HG03457 (cell line): ENCODE measurements around the gene FAM184B.

ENCODE experiments used
- ATAC-seq: cut with Tn5 transposase; IDR thresholded peaks from one replicate; pipeline ENCODE4 v1.9.1; 2021; ENCODE audit warnings: moderate number of reproducible peaks; ENCODE audit not compliant: unreplicated experiment

The FAM184B gene

DNA sequence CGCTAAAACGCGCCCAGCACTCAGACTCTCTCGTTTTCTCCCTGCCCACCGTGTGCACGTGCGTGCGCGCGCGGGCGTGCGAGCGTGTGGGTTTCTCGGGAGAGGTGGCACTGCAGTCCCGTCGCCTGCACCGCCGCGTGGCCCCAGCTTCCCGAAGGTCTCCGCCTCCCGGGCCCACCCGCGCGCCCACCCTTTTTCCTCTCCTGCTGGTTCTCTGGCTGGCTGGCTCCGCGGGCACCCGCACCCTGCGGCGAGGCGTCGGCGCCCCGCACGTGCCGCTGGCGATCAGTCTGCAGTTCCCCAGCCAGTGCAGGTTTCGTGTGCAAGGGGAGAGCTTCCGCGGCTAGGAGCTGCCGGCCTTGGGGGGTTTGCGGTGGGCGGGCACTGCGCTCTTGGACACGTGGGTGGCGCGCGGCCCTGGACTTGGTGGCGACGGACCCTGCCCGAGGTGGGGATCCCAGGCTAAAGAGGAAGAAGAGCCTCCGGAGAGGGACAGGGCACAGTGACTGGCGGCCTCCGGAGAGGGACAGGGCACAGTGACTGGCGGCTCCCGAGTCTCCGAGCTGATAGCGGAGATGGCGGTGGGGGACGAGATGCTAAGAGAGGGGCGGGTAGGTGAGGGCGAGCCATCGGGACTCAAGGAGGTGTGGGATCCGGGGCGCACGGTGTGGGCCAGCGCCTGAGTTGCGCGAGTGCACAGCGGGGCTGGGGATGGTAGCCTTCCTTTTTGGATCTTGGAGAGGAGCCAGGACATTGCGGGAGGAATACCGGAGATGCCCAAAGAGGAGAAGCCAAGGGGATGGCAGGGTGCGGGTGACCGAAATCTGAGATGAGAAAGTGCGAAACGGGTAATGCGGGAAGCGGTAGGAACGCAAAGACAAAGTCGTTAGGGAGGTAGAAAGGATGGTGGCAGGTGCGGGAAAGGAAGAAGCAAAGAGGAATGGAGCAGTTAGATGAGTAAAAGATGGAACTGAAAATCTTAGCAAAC lies at the start of gene FAM184B:
FAM184B (minus strand) TSS at position 322 of the 988 bp plus-strand sequence. CDS start 322 bp downstream, outside the sequence.
- ATAC-seq, result no peak

DNA sequence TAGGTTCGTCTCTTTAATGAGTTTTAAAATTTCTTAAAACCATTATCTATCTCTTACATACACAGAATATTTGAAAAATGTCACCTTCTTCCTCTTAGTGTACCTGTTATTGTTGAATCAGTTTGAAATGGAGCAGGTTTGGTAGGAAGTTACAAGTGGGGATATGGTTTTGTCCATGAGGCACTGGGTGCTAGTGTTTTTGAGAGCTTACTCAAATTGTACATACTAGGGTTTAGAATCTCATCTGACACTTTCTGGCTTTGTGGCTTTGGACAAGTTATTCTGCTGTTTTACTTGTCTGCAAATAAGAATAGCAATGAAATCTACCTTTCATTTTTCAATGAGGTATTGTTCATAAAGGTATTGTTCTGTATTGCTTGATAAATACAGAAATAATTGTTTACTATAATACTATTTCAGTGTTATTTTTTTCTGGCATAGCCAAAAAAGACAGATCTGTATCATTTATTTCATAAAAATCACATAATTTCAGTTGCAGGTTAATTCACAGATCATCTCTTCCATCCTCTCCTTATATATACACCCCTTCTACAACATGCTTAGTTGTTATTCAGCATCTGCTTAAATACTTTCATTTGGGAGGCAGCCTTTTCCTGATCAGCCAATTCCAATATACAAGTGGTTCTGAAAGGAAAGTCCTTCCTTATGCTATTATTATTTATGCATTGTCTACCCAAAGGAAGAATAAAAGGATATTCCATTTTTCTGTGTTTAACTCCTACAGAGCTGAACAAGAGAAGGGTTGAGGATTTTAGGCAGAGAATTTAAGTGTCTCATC lies 42.6 kb upstream of the FAM184B start:
- ATAC-seq, result no peak

DNA sequence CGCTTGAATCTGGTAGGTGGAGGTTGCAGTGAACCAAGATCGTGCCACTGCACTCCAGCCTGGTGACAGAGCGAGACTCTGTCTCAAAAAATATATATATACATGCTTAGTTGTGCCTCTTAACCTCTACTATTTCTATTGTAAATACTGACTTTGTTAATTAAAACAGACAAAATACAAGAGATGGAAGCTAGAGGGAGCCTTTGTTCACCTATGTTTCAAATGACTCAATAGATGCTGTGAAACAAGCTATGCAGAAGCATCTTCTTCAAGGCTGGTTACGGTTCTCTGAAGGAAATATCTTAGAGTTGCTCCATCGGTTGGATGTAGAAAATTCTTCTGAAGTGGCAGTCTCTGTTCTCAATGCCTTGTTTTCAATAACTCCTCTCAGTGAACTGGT lies 35.6 kb upstream of the FAM184B start:
- peak; percentile 57 for ATAC-seq

DNA sequence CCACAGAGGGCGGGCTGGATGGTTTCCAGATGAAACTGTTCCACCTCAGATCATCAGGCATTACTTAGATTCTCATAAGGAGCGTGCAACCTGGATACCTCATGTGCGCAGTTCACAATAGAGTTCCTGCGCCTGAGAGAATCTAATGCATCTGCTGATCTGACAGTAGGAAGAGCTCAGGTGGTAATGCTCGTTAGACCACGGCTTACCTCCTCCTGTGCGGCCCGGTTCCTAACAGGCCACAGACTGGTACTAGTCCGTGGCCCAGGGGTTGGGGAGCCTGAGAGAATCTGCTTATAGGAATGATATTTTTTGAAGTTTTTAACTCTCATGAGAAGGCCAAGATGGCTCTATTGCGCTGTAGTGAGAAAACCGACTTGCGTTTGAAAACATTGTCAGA lies 34.7 kb upstream of the FAM184B start:
- no peak for ATAC-seq

DNA sequence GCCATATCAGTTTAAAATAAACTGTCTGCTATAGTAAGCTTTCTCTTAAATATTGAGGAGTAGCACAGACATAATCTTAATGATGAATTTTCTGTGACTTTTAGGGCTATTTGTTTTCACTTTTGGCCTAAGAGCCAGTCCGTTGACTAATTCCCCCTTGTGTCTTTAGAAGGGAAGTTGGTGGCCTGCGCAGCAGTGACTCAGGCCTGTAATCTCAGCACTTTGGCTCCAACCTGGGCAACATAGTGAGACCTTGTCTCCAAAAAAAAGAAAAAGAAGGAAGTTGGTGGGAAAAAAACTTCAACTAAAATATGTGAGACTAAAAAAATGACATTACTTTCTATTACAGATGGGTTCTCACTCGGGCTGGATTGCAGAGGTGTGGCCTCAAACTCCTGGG lies 32.7 kb upstream of the FAM184B start:
- no peak for ATAC-seq

DNA sequence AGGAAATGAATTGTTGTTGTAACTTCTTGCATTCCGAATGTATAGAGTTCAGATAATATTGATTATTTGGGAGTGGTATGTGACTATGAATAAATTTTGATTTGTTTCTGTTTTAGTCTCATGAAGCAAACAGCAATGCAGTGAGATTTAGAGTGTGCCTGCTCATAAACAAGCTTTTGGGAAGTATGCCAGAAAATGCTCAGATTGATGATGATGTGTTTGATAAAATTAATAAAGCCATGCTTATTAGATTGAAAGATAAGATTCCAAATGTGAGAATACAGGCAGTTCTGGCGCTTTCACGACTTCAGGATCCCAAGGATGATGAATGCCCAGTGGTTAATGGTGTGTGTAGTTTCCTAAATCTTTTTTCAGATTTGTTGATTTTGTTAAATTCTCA lies 31.4 kb upstream of the FAM184B start:
- no peak for ATAC-seq

DNA sequence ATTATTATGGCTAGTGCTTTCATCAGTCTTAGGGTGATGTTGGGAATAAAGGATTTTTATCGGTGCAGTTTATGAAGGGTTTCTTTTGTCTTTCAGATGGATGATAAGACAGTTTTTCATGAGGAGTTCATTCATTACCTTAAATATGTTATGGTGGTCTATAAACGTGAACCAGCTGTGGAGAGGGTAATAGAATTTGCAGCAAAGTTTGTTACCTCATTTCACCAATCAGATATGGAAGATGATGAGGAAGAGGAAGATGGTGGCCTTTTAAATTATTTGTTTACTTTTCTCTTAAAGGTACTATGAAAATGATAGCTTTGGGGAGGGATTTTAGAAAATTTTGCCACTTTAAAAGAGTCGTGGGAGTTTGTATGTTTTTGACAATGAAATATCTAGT lies 30.7 kb upstream of the FAM184B start:
- no peak for ATAC-seq

DNA sequence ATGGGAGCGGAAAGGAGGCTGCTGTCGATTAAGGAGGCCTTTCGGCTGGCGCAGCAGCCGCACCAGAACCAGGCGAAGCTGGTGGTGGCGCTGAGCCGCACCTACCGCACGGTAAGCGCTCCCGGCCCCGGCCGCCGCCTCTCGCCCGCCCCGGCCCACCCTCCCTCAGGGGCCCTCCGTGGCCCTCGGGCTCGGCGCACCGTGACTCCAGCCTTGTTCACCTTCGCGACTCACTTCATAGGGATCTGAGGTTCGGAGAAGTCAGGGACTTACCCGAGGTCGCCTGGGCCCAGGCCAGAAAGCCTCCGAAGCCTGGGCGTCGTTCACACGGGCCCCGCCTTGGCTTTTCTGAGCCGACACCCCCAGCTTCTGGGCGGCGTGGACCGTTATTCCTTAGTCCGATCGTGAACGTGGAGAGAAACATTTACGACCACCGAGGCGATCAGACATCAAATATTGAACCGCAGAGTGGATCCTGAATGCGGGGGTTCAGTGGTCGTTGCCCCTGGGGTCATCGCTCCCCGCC lies 29.7 kb upstream of the FAM184B start:
- peak; percentile 18 for ATAC-seq

DNA sequence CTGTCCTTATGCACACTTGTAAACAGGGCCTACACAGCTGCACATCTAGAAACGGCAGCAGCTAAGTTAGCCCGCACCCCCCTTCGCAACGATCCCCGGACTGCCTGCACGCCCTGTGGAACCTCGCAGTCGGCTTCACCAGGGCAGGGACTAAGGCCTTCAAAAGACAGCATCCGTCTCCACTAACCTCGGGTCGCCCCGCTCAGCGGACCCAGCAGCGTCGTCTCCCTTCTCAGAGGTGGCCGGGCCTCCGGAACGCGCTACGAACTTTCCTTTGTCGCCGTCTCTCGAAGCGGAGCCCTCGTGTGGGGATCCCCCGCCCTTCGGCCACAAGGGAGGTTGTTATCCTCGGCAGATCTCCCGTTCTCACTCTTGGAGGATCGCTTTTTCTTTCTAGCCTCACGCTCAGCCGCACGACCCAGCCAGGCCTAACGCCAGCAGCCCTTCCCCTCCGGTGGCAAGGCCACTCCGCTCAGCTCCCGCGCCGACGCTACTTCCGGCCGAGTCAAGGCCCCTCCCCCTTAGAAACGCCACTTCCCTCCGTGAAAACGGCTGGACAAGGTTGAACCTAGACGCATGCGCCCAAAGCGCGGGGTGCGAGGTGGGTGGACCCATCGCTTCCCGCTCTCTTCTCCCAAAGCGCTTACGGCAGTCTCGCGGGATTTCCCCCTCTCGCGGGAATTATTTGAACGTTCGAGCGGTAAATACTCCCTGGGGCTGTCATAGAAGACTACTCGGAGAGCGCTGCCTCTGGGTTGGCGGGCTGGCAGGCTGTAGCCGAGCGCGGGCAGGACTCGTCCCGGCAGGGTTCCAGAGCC lies 29.0 kb upstream of the FAM184B start, which contains the start of the genes DCAF16 and NCAPG:
DCAF16 (minus strand) TSS at position 498 of the 818 bp plus-strand sequence. CDS start 6,616 bp downstream, outside the sequence.
NCAPG (plus strand) TSS at position 720 of the 818 bp plus-strand sequence. CDS start 99 bp downstream, outside the sequence.
- peak; percentile 85 for ATAC-seq

DNA sequence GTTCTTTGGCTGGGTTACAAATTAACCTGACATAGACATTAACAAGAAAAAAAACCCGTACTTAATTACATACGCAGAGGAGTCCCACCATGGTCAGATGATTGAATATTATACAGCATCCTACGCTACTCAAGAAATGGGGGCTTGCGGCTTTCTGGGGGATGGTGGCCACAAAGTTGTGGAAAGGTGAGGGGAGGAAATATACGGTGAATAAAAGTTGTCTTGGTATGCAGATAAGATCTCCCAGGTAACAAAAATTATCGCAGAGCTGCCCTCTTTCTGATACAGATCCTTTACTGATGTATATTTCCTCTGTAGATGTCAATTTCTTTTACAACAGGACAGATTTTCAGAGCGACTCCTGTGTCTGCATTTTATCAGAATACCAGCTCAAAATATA lies 28.2 kb upstream of the FAM184B start:
- ATAC-seq, result no peak

DNA sequence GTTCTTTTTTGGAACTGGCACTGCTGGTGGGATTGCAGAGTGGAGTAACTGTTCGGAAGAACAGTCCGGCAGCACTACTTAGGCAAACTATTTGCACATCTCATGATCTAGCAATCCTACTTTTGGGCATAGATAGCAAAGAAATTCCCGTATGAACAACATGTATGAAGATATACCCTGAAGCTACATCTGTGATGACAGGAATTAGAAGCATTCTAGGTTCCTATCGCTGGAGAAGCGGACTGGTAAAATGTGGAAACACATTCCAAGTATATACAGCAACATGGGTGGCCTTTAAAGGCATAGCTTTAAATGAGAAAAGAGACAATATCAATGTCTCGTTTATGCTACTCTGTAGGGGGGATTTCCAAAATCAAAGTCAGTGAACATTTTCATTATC lies 26.0 kb upstream of the FAM184B start:
- no peak for ATAC-seq

DNA sequence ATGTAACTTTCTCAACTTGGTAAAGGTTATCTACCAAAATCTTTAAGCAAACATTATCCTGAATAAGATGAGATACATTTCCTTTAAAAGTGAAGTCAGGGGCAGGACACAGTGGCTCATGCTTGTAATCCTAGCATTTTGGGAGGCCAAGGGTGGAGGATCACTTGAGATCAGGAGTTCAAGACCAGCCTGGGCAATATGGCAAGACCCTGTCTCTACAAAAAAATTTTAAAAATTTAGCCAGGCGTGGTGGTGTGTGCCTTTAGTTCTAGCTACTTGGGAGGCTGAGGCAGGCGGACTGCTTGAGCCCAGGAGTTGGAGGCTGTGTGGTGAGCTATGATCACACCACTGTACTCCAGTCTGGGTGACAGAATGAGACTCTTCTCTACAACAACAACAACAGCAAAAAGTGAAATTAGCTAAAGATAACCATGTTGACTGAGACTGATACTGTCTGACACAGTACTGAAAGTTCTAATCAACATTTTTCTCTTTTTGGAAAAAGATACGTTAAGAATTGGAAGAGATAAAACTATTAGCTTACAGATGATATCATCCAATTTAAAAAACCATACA lies 24.2 kb upstream of the FAM184B start:
- no peak for ATAC-seq

DNA sequence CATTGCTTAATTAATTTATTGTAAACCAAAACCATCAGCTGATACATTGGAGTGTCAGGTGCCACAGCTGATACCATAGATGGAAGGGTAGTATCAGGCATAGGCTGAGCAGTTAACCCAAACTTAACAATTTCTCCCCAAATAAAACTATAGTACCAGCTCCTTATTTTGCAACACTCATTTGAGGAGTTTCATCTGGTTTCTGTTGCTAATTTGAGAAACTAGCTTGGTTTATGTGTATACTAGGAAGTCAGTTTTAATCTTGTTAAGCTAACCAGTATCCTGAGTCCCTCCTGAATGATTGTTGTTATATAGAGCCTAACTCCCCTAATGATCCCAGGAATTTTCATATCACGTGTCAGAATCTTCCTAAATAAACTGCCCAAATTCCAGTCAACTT lies 16.4 kb upstream of the FAM184B start:
- no peak for ATAC-seq

DNA sequence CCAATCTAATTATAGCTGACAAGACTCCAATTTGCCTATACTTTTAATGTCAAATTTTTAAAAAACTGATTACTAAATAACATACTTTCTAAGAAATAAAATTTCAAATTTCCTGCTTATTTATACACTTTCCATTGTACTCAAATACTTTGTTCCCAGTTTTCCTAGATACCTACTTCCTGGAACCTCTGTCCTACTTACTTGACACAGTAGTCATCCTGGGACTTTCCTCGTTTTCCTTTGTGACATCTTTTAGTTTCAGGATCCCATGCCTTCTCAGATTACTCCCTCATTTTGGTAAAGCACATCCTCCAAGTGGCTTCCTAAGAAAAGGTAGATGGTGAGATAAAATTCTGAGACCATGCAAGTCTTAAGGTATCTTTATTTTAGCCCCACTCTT lies 13.3 kb upstream of the FAM184B start:
- no peak for ATAC-seq

DNA sequence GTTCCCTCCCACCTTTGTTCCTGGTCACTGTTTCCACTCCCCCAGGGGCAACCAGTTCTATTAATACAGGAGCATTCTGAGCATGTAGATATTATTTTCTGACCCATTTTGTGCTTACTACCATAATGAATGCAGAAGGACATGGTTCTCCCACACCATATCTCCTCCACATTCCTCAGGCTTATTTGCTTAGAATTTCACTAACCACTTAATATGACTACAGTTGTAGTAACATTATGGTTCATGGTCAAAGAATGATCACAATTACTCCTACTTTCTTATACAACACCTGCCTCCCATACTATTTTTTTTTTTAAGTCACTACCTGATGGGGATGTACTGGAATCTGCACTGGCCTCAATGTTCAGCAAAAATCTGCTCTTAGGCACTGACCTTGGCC lies 7.5 kb upstream of the FAM184B start:
- ATAC-seq, result no peak

DNA sequence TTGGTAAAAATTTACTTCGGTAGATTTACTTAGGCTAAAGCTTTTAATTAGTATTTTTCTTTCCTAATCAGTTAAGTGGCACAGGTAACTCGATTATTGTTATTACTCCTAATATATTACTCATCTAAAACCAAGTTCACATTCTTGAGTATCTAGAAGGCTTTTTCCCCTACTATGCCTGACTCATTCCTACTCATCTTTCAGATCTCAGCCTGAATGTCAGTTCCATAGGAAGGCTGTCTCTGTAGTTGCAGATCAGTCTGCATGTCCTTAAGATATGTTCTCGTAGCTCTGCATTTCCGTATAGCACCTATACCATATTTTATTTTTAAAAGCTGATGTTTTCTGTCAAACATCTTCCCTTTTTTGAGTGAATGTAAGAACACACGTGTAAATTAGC lies 5.9 kb upstream of the FAM184B start:
- no peak for ATAC-seq

DNA sequence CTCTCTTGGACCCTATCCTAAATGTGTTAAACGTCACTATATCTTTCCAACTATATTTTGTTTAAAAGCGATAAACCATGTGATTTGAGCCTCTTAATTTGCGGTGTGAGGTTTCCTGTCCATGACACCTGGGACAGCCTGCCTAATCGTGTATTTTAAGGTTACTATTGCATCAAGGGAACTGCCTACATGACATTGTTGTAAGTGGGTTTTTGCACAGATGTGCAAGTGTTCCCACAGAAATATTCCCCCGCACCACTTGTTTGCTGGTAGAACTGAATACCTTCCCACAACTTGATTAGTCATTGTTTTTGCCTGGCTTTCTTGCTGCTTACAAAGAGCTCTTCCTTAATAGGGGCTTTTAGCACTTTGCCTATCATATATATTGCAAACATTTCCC lies 5.1 kb upstream of the FAM184B start:
- no peak for ATAC-seq

DNA sequence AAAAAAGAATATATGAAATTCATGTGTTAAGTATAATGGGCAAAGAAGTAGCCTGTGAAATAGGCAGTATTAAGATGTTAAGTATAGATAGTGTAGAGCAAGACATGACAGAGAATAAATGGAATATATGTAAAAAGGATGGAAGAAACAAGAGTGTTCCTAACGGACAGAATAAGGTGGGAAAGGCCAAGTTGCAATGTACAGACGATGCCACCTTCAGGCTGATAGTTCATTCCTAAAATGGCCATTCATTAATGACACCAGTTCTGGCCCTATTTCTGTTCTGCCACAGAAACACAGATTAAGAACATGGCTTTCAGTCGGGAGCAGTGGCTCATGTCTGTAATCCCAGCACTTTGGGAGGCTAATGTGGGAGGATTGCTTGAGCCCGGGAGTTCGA lies 4.4 kb upstream of the FAM184B start:
- no peak for ATAC-seq

DNA sequence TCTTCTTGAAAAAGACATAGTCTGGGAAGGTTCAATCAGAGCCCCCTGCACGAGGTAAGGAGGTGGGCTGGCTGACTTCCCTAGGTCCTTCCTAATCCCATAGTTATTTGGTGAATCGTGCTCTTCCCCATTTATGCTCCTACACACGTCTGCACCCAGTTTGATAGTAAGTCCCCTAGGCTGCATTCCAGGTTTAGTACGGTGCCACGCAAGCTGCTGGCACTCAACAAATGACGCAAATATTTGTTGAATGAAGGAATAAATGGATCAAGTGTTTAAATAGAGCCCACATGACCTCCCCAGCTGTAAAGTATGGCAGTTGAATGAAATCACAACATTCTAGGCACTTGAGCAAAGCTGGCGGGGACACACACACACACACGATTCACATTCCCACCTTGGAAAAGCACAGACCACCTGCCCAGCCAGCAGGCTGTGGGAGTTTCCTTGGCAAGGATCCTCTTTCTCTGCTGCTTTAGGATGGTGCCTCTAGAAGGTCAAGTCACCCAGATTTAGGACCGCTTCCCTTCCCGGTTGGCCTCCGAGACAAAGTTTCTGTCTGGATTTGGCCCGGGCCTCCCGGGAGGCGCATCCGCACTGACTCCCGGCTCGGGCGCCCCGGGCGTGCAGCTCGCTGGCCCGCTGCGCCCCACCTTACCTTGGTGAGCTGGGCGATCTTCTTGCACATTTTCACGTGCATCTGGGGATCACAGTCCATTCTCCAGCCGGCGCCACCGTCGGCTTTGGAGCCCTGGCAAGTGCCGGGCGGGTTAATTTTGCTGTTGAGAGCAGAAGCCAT lies 721 bp downstream of the FAM184B start:
- ATAC-seq, result no peak
